Measurements from ENCODE around the gene ATP5F1B.

ATP5F1B gene

GRCh38 chr12:56589783-56590182 is 56.0 kb downstream of the ATP5F1B start:
- no peak for DNase-seq
- TF ChIP-seq GATA1 (IDR thresholded peaks at IDR 0.05; ENCODE audit: low read depth, low read length) (no peak), POLR2A (IDR thresholded peaks at IDR 0.05; ENCODE audit: low read length) (no peak)
